GM10266 (cell line): ENCODE results near the gene ARL11.
"Not testable (repeated sequence)": the region's sequence is repeated elsewhere in the genome, so short reads cannot be mapped to it uniquely, and the experiment has no call there.

Source experiments
- DNase-seq: peaks from one replicate; pipeline ENCODE4 v3.0.0; 2012; ENCODE audit errors: extremely low spot score
- TF ChIP-seq, protein P1 (sequence below): IDR thresholded peaks from 2 replicates; pipeline ENCODE4 v1.5.1; 2012; ENCODE audit warnings: mild to moderate bottlenecking, low read depth; ENCODE audit not compliant: control insufficient read depth, insufficient read depth; ENCODE audit errors: missing control alignments

ARL11 gene

DNA sequence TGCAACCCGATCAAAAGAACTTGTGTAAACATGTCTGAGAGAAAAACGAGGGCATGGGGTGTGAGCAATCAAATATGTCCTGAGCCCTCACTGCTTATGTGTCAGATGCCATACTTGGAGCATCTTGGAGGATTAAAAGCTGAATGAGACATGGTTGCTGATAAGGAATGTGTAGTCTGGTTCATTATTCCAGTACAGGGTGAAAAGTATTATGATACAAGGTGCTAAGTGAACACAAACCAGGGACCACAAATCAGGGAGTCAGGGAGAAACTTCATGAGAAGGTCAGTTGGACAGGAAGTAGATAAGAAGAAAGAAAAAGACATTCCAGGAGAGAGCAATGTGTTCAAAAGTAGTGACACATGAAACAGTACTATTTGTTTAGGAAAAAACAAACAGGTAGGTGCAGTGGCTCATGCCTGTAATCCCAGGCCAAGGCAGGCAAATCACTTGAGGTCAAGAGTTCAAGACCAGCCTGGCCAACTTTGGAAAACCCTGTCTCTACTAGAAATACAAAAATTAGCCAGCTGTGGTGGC lies 40.9 kb upstream of the ARL11 start:
- no peak for DNase-seq
- TF ChIP-seq, protein P1, sequence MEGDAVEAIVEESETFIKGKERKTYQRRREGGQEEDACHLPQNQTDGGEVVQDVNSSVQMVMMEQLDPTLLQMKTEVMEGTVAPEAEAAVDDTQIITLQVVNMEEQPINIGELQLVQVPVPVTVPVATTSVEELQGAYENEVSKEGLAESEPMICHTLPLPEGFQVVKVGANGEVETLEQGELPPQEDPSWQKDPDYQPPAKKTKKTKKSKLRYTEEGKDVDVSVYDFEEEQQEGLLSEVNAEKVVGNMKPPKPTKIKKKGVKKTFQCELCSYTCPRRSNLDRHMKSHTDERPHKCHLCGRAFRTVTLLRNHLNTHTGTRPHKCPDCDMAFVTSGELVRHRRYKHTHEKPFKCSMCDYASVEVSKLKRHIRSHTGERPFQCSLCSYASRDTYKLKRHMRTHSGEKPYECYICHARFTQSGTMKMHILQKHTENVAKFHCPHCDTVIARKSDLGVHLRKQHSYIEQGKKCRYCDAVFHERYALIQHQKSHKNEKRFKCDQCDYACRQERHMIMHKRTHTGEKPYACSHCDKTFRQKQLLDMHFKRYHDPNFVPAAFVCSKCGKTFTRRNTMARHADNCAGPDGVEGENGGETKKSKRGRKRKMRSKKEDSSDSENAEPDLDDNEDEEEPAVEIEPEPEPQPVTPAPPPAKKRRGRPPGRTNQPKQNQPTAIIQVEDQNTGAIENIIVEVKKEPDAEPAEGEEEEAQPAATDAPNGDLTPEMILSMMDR: no peak

DNA sequence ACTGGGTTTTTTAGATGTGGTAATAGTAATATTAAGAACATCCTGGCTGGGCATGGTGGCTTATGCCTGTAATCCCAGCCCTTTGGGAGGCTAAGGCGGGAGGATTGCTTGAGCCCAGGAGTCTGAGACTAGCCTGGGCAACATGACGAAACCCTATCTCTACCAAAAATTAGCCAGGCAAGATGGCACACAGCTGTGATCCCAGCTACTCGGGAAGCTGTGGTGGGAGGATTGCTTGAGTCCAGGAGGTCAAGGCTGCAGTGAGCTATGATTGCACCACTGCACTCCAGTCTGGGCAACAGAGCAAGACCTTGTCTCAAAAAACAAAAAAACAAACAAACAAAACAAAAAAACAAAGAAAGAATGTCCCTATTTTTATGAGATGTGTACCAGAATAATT lies 37.6 kb upstream of the ARL11 start:
- not testable (repeated sequence) for DNase-seq

- DNase-seq: not testable (repeated sequence)
These were observed 34.4 kb upstream of the ARL11 start for GRCh38 chr13:49593876-49594275.

GRCh38 chr13:49594576-49594975 lies 33.7 kb upstream of the ARL11 start:
- TF ChIP-seq, protein P1: no peak

GRCh38 chr13:49596221-49596620 lies 32.1 kb upstream of the ARL11 start:
- TF ChIP-seq, protein P1: no peak
- DNase-seq: no peak

More at GRCh38 chr13:49594576-49594975, 33.7 kb upstream of the ARL11 start:
- DNase-seq: no peak

DNA sequence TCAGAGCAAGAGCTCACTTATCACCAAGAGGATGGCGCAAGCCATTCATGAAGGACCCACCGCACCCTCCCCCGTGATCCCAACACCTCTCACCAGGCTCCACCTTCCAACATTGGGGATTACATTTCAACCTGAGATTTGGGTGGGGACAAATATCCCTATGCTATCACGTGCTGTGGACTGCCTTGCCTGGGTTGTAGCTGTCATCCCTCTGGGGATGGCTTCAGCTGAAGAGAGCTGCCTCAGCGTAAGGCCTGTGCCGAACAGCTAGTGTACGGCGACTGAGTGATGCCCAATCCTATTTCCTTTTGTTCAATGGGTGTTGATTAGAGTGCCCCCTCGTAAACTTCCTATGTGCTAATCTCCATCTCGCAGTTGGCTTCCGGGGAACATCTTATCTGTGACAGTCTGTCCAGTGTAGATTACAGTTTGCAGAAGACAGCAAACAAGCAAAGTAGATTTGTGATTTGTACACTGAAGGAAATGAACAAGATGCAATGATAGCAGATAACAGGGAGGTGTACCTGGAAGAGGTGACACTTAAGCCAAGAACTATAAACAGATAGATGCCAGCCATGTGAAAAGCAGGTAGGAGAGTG lies 31.2 kb upstream of the ARL11 start:
- no peak for DNase-seq
- TF ChIP-seq, protein P1: no peak

DNA sequence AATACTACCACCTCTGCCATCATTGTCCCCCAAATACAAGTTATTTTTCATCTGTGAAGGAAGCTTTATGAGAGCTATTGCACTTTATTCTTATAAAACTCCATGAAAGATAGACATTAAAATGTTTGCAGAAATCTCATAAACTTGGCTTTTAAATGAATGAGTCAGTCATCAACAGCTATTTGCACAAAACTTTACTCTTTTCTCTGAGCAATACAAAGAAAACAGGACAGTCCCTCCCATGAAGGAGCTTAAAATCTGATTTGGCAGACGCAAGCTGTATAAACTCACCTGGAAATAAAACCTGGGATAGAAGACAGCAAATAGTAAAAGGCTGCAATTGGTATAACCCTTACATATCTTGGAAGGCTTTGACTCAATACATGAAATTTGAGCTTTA lies 26.3 kb upstream of the ARL11 start:
- no peak for DNase-seq
- TF ChIP-seq, protein P1: no peak

DNA sequence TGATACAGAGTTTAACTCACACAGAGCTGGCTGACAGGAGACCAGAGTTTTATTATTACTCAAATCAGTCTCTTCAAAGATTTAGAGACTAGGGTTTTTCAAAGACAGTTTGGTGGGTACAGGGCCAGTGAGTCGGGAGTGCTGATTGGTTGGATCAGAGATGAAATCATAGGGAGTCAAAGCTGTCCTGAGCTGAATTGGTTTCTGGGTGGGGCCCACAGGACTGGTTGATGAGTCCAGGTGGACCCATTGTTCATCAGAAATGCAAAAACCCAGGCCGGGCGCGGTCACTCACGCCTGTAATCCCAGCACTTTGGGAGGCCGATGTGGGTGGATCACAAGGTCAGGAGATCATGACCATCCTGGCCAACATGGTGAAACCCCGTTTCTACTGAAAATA lies 25.7 kb upstream of the ARL11 start:
- DNase-seq: not testable (repeated sequence)

DNA sequence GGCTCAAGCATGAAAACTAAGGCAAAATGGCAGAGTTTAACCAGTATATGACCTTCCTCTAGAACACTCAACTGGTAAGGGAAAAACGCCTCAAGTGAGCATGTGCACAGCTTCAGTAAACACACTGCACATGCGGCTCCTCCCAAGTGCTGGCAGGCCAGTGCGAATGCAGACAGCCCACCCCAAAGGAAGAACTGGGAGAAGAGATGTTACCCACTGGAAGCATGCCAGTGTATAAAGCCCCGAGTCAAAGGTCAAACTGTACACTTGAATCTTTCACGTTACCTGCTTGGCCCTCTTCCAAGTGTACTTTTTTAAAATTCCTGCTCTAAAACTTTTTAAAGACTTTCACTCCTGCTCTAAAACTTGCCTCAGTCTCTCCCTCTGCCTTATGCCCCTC lies 23.7 kb upstream of the ARL11 start:
- TF ChIP-seq, protein P1: no peak
- no peak for DNase-seq
